H1 (cell line): ENCODE results near the gene PRKCA. TPM values are rescaled to one million over a fixed set of nuclear protein-coding genes. Genes with fewer than 3 reads are reported as not detected.

Experiments
- CTCF ChIA-PET: fragments of 300-600 bp; sonication (Branson Sonifier 250); formaldehyde crosslinking; loops from one replicate; lab custom pipeline; 2021; ENCODE audit not compliant: partially characterized antibody; lab: Charles Lee
- POLR2A ChIA-PET: fragments of 300-600 bp; sonication (Branson Sonifier 250); formaldehyde crosslinking; loops from one replicate; lab custom pipeline; 2021; ENCODE audit warnings: inconsistent platforms; ENCODE audit not compliant: partially characterized antibody; lab: Charles Lee
- DNase-seq, 2 experiments: peaks; one replicate each; pipeline versions ENCODE4 v3.0.0 to v3.0.0-alpha.2; 2010 to 2022; ENCODE audit warnings: low spot score in 2 of 2, low read depth in 1 of 2, mixed read lengths in 1 of 2
- FAIRE-seq: peaks from 2 replicates; lab custom pipeline; 2011; peaks lifted over from hg19 to GRCh38; lab: Jason Lieb, UNC
- H2AFZ ChIP-seq: 2 replicates; pipeline ENCODE4 v1.8.1; 2012; ENCODE audit warnings: low read length, inconsistent platforms
- H2AK5ac ChIP-seq: 2 replicates; pipeline ENCODE4 v1.6.1; 2013; ENCODE audit warnings: low read depth, low read length
- H2BK120ac ChIP-seq: replicated peaks from 2 replicates; pipeline ENCODE3; 2013; ENCODE audit warnings: low read depth, low read length, inconsistent platforms
- H2BK12ac ChIP-seq: 2 replicates; pipeline ENCODE4 v1.6.1; 2013; ENCODE audit warnings: low read depth, low read length
- H2BK15ac ChIP-seq: 2 replicates; pipeline ENCODE4 v1.6.1; 2013; ENCODE audit warnings: low read length
- H2BK20ac ChIP-seq: 2 replicates; pipeline ENCODE4 v1.6.1; 2013; ENCODE audit warnings: low read length
- H2BK5ac ChIP-seq: 2 replicates; pipeline ENCODE4 v1.6.1; 2013; ENCODE audit warnings: low read depth, low read length
- H3K14ac ChIP-seq: 2 replicates; pipeline ENCODE4 v1.6.1; 2013; ENCODE audit warnings: inconsistent platforms; ENCODE audit not compliant: insufficient read length
- H3K18ac ChIP-seq: 2 replicates; pipeline ENCODE4 v1.6.1; 2013; ENCODE audit warnings: low read length; ENCODE audit errors: extremely low read depth
- H3K23ac ChIP-seq: 2 replicates; pipeline ENCODE4 v1.6.1; 2013; ENCODE audit warnings: inconsistent platforms; ENCODE audit not compliant: insufficient read length
- H3K23me2 ChIP-seq: 2 replicates; pipeline ENCODE4 v1.6.1; 2013; ENCODE audit warnings: low read depth, low read length
- H3K27ac ChIP-seq: 2 replicates; pipeline ENCODE4 v1.6.1; 2011; ENCODE audit warnings: low read depth, low read length, inconsistent platforms
- H3K27me3 ChIP-seq, 4 experiments: replicated peaks in 1 of 4; 1 replicate in 1 of 4; 2 replicates in 3 of 4; pipeline versions ENCODE4 v1.6.1 to v1.8.1; 2011 to 2013; ENCODE audit warnings: low read length in 3 of 4, mild to moderate bottlenecking in 3 of 4, inconsistent platforms in 2 of 4, mixed read lengths in 2 of 4, moderate library complexity in 1 of 4; ENCODE audit not compliant: control insufficient read depth in 3 of 4, insufficient read depth in 3 of 4; ENCODE audit errors: extremely low read depth in 1 of 4
- H3K36me3 ChIP-seq, 4 experiments: 2 replicates each; pipeline versions ENCODE4 v1.6.1 to v1.8.1; 2011 to 2013; ENCODE audit warnings: mild to moderate bottlenecking in 4 of 4, low read length in 3 of 4, moderate library complexity in 2 of 4, control low read depth in 1 of 4, inconsistent platforms in 1 of 4; ENCODE audit not compliant: insufficient read depth in 4 of 4, control insufficient read depth in 2 of 4
- H3K4ac ChIP-seq: replicated peaks from 2 replicates; pipeline ENCODE3; 2013; ENCODE audit warnings: low read length, low read depth, mixed read lengths, inconsistent platforms; ENCODE audit not compliant: insufficient read length
- H3K4me1 ChIP-seq, 4 experiments: replicated peaks in 1 of 4; 1 replicate in 1 of 4; 2 replicates in 3 of 4; pipeline versions ENCODE4 v1.6.1 to v1.8.1; 2011 to 2013; ENCODE audit warnings: low read length in 3 of 4, inconsistent platforms in 2 of 4, mixed read lengths in 1 of 4; ENCODE audit not compliant: insufficient read depth in 4 of 4, control insufficient read depth in 3 of 4
- H3K4me2 ChIP-seq, 2 experiments: 2 replicates each; pipeline versions ENCODE4 v1.6.1 to v1.8.1; 2011 to 2013; ENCODE audit warnings: low read depth in 2 of 2, low read length in 2 of 2, control low read depth in 1 of 2, inconsistent platforms in 1 of 2, mild to moderate bottlenecking in 1 of 2; ENCODE audit not compliant: insufficient read depth in 1 of 2
- H3K4me3 ChIP-seq, 4 experiments: fragments of 200-600, 300-600 bp in 1 of 4; sonication (generic), shearing (Covaris generic), sonication (Bioruptor Twin) in 1 of 4; 2 replicates each; pipeline versions ENCODE4 v1.5.1 to v1.8.1; 2011 to 2016; ENCODE audit warnings: low read length in 4 of 4, low read depth in 3 of 4, control low read depth in 2 of 4, inconsistent platforms in 2 of 4, mild to moderate bottlenecking in 2 of 4, mixed read lengths in 1 of 4, moderate library complexity in 1 of 4; ENCODE audit not compliant: insufficient read depth in 2 of 4; ENCODE audit errors: extremely low read depth in 1 of 4
- H3K56ac ChIP-seq: replicated peaks from 2 replicates; pipeline ENCODE3; 2013; ENCODE audit warnings: low read depth, mild to moderate bottlenecking, mixed read lengths, low read length, inconsistent platforms; ENCODE audit not compliant: insufficient read length
- H3K79me1 ChIP-seq: 2 replicates; pipeline ENCODE4 v1.6.1; 2013; ENCODE audit warnings: low read depth, low read length, control low read depth
- H3K79me2 ChIP-seq, 2 experiments: 2 replicates each; pipeline versions ENCODE4 v1.6.1 to v1.8.1; 2012 to 2013; ENCODE audit warnings: low read length in 2 of 2, mild to moderate bottlenecking in 2 of 2, inconsistent platforms in 1 of 2; ENCODE audit not compliant: insufficient read depth in 2 of 2, control insufficient read depth in 1 of 2
- H3K9ac ChIP-seq, 4 experiments: replicated peaks in 1 of 4; 1 replicate in 1 of 4; 2 replicates in 3 of 4; pipeline versions ENCODE4 v1.6.1 to v1.8.1; 2011 to 2013; ENCODE audit warnings: low read depth in 3 of 4, low read length in 3 of 4, control low read depth in 2 of 4, mild to moderate bottlenecking in 2 of 4, moderate library complexity in 2 of 4, inconsistent platforms in 1 of 4; ENCODE audit errors: extremely low read depth in 1 of 4
- H3K9me3 ChIP-seq, 2 experiments: 2 replicates each; pipeline versions ENCODE4 v1.6.1 to v1.8.1; 2012 to 2013; ENCODE audit warnings: mild to moderate bottlenecking in 2 of 2, moderate library complexity in 2 of 2, control low read depth in 1 of 2, inconsistent platforms in 1 of 2, low read depth in 1 of 2, low read length in 1 of 2, mixed read lengths in 1 of 2; ENCODE audit not compliant: insufficient read depth in 2 of 2
- H4K20me1 ChIP-seq, 2 experiments: replicated peaks in 1 of 2; 2 replicates each; pipeline versions ENCODE3 to v1.8.1; 2011 to 2013; ENCODE audit warnings: inconsistent platforms in 2 of 2, low read length in 2 of 2, mild to moderate bottlenecking in 1 of 2; ENCODE audit not compliant: insufficient read depth in 2 of 2, control insufficient read depth in 1 of 2
- H4K5ac ChIP-seq: 2 replicates; pipeline ENCODE4 v1.6.1; 2013; ENCODE audit warnings: low read length, low read depth, mixed read lengths, inconsistent platforms; ENCODE audit not compliant: insufficient read length
- H4K8ac ChIP-seq: 2 replicates; pipeline ENCODE4 v1.8.0; 2013; ENCODE audit warnings: mild to moderate bottlenecking, moderate library complexity, low read length, inconsistent platforms; ENCODE audit not compliant: insufficient read depth; ENCODE audit errors: extremely low read depth
- H4K91ac ChIP-seq: replicated peaks from 2 replicates; pipeline ENCODE3; 2013; ENCODE audit warnings: low read length, mixed read lengths, inconsistent platforms; ENCODE audit not compliant: insufficient read length
- BCL11A ChIP-seq, 2 experiments: IDR thresholded peaks; one replicate each; pipeline ENCODE4 v1.6.1; 2011; ENCODE audit warnings: low read depth in 2 of 2, low read length in 2 of 2, mild to moderate bottlenecking in 2 of 2
- CBX5 ChIP-seq: fragments of 300-800, 300-1000 bp; sonication (generic); IDR thresholded peaks from 2 replicates; pipeline ENCODE4 v1.7.1; 2016; ENCODE audit warnings: antibody characterized with exemption, low read length, low read depth
- CBX8 ChIP-seq: fragments of 300-800, 300-1000 bp; sonication (generic); IDR thresholded peaks from 2 replicates; pipeline ENCODE4 v1.7.1; 2016; ENCODE audit warnings: low read depth, low read length, borderline replicate concordance
- EGR1 ChIP-seq: IDR thresholded peaks from 2 replicates; pipeline ENCODE4 v1.6.1; 2011; ENCODE audit warnings: low read depth, low read length, borderline replicate concordance
- KDM5A ChIP-seq: fragments of 200-600 bp; IDR thresholded peaks from 2 replicates; pipeline ENCODE4 v1.7.1; 2012; ENCODE audit warnings: mild to moderate bottlenecking, low read length, inconsistent platforms, mixed read lengths
- MAFK ChIP-seq: IDR thresholded peaks from 2 replicates; pipeline ENCODE4 v1.6.1; 2012; ENCODE audit warnings: low read depth, mild to moderate bottlenecking, improper control_type of control experiment, low read length
- PHF8 ChIP-seq: fragments of 200-600 bp; sonication (generic); conservative IDR thresholded peaks from 2 replicates; pipeline ENCODE4 v1.7.1; 2012; ENCODE audit warnings: low read depth, mild to moderate bottlenecking, inconsistent platforms, low read length, moderate library complexity
- SIRT6 ChIP-seq: IDR thresholded peaks from one replicate; pipeline ENCODE4 v1.7.1; 2012; ENCODE audit warnings: low read length, inconsistent platforms
- TBP ChIP-seq: IDR thresholded peaks from 2 replicates; pipeline ENCODE4 v1.6.1; 2011; ENCODE audit warnings: low read depth, low read length, improper control_type of control experiment
- ZNF274 ChIP-seq: IDR thresholded peaks from 2 replicates; pipeline ENCODE4 v1.7.0; 2012; ENCODE audit warnings: low read length, borderline replicate concordance; ENCODE audit errors: extremely low read depth
- WGBS, 2 experiments: shearing (Covaris generic) in 1 of 2; methylation state at CpG; one replicate each; pipeline versions ENCODE4 v1.1.6 to v1.1.7; 2013 to 2015; ENCODE audit warnings: low lambda C conversion rate in 2 of 2, mixed read lengths in 2 of 2, inconsistent platforms in 1 of 2, low coverage in 1 of 2, missing lambda C conversion rate in 1 of 2; ENCODE audit not compliant: insufficient replicate concordance in 2 of 2, insufficient coverage in 1 of 2, insufficient read length in 1 of 2; ENCODE audit errors: extremely low coverage in 1 of 2, missing lambda C conversion rate in 1 of 2; 5-methylcytosine and 5-hydroxymethylcytosine counted together
- polyA plus RNA-seq, 7 experiments: library from polyadenylated mRNA; depleted of rRNA in 3 of 7; stranded (reverse) in 5 of 7; unstranded in 2 of 7; fragments of >200 nt in 5 of 7; fragments of 200-250 nt in 2 of 7; gene quantifications; 1 replicate in 5 of 7; 2 replicates in 1 of 7; 4 replicates in 1 of 7; pipeline versions ENCODE4 v1.2.1 to v1.2.3, GENCODE V29; 2011 to 2013; ENCODE audit warnings: missing spikeins in 2 of 7, mixed read lengths in 2 of 7
- total RNA-seq: library from RNA; stranded (reverse); fragmentation: NEBNext Ultra II Directional; extraction: Animal tissue kit (Norgen Biotek cat#: 25700); gene quantifications from 2 replicates; pipeline ENCODE4 v1.2.1, GENCODE V29; 2021
- TF ChIP-seq, protein P1 (sequence below), 3 experiments: IDR thresholded peaks; 1 replicate in 2 of 3; 2 replicates in 1 of 3; pipeline versions ENCODE4 v1.5.1 to v1.6.1; 2011; ENCODE audit warnings: low read length in 3 of 3, mild to moderate bottlenecking in 3 of 3, inconsistent platforms in 2 of 3, low read depth in 1 of 3, moderate library complexity in 1 of 3; ENCODE audit not compliant: insufficient read depth in 1 of 3; ENCODE audit errors: control extremely low read depth in 1 of 3
- TF ChIP-seq, protein P2 (sequence below): IDR thresholded peaks from 2 replicates; pipeline ENCODE4 v1.6.1; 2011; ENCODE audit warnings: low read depth, mild to moderate bottlenecking, low read length; ENCODE audit not compliant: insufficient read depth

PRKCA gene
- total and polyA plus RNA-seq, 2 of the 8 experiments (the other 6 are each of a cell fraction or from before 2014, with no cell fraction given) = 5.8 to 17.8 TPM

DNA sequence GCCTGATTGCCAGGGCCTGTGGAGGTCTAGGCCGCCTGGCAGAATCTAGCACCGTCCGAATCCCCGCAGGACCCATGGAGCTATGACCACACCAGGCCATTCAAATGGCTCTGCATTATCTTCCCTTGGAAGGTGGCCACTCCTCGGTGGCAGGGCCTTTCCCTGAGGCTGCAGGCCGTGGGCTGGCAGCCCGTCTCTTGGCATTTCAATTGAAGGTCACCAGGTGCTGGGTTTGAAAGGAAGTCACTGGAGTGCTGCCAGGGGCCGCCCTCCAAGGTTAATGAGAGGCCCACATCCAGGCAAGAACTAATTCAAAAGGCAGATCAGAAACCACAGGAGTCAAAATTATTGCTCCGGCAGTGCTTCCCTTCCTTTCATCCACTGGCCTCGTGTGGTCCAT lies 504.8 kb downstream of the PRKCA start:
- Histone ChIP-seq H3K4ac (no peak overlapping the region), H3K9ac (no peak overlapping the region), H3K79me1 (no peaks in the 10 kb centered on the region), H3K27ac (no peak overlapping the region), H4K91ac (no peak overlapping the region), H2BK20ac (no peak overlapping the region), H2BK12ac (no peak overlapping the region), H3K23me2 (no peaks in the 10 kb centered on the region), H2BK120ac (no peak overlapping the region), H2AK5ac (no peak overlapping the region), H3K56ac (no peak overlapping the region), H4K20me1 (no peaks in the 10 kb centered on the region), H3K36me3 (no peaks in the 10 kb centered on the region), H3K23ac (no peak overlapping the region), H2AFZ (no peak overlapping the region), H4K8ac (no peak overlapping the region; the same call in none of the 2 replicates), H3K4me1 (peaks cover 12 to 17% (median 13%) of the 10 kb centered on the region in 4 experiments), H3K4me2 (no peak overlapping the region), H3K27me3 (no peaks in the 10 kb centered on the region), H4K5ac (no peak overlapping the region), H3K4me3 (no peak overlapping the region), H3K9me3 (no peaks in the 10 kb centered on the region), H3K79me2 (no peaks in the 10 kb centered on the region), H3K18ac (no peak overlapping the region), H2BK5ac (no peak overlapping the region), H3K14ac (no peak overlapping the region), H2BK15ac (no peak overlapping the region)
- ChIA-PET CTCF (no interaction called here), POLR2A (no interaction called here)
- FAIRE-seq (no peak), DNase-seq (no peak)
- 89% methylated on average over 10 of the region's 10 CpGs; no CpG with 5 or more reads in 1 of the 2 experiments for WGBS, 2 experiments
- TF ChIP-seq CBX5 (no peak), EGR1 (no peak), CBX8 (no peak), MAFK (no peak), KDM5A (no peak), BCL11A (IDR thresholded peaks at IDR 0.05; ENCODE audit: low read depth in 2 of 2, low read length in 2 of 2) (no peak), SIRT6 (no peak), TBP (no peak), PHF8 (no peak), ZNF274 (no peak)
- TF ChIP-seq, protein P1, sequence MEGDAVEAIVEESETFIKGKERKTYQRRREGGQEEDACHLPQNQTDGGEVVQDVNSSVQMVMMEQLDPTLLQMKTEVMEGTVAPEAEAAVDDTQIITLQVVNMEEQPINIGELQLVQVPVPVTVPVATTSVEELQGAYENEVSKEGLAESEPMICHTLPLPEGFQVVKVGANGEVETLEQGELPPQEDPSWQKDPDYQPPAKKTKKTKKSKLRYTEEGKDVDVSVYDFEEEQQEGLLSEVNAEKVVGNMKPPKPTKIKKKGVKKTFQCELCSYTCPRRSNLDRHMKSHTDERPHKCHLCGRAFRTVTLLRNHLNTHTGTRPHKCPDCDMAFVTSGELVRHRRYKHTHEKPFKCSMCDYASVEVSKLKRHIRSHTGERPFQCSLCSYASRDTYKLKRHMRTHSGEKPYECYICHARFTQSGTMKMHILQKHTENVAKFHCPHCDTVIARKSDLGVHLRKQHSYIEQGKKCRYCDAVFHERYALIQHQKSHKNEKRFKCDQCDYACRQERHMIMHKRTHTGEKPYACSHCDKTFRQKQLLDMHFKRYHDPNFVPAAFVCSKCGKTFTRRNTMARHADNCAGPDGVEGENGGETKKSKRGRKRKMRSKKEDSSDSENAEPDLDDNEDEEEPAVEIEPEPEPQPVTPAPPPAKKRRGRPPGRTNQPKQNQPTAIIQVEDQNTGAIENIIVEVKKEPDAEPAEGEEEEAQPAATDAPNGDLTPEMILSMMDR (IDR thresholded peaks at IDR 0.05; ENCODE audit: control extremely low read depth in 1 of 3, insufficient read depth in 1 of 3, low read depth in 1 of 3, low read length in 3 of 3) = no peak
- TF ChIP-seq, protein P2, sequence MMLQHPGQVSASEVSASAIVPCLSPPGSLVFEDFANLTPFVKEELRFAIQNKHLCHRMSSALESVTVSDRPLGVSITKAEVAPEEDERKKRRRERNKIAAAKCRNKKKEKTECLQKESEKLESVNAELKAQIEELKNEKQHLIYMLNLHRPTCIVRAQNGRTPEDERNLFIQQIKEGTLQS = no peak
